Measurements from ENCODE around the gene ANKRD12.

DNA sequence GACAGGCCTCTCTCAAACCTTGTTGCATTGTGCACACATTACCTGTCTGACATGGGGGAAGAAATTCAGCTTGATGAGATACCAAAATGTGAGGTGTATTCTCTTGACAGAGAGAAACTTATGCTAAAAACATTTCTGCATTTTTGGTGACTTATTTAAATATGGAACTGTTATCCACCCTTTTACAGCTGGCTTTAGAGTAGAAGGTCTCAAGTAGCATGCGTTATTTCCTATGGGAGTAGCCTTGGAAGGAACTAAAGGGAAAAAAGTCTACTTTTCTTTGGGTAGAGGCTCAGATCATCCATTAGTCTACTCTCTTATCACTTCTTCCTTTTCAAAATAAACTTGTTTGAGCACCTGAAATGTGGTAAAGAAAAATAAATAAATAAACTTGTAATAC is 141.4 kb downstream of the ANKRD12 start:
- no peak for TF ChIP-seq POLR2AphosphoS5 (IDR thresholded peaks at IDR 0.05; ENCODE audit: low read depth, low read length)
- TF ChIP-seq POLR2A (IDR thresholded peaks at IDR 0.05; ENCODE audit: low read depth, low read length): no peak

Data from GM12892 (cell line).